DOHH2 (cell line): ENCODE results near the gene EFEMP1.

Experiments
- CTCF ChIP-seq: fragments of 200-600 bp; sonication (generic); IDR thresholded peaks from one replicate; pipeline ENCODE4 v1.5.1; 2014; ENCODE audit warnings: antibody characterized with exemption, mild to moderate bottlenecking, low read depth, low read length; ENCODE audit not compliant: poor library complexity, severe bottlenecking
- EZH2phosphoT487 ChIP-seq: fragments of 200-600 bp; sonication (generic); IDR thresholded peaks from 2 replicates; pipeline ENCODE4 v1.6.1; 2017; ENCODE audit warnings: borderline replicate concordance, mild to moderate bottlenecking, antibody characterized with exemption, low read length, moderate library complexity, mixed read lengths

GRCh38 chr2:55934337-55934736 lies 10.8 kb upstream of the EFEMP1 start:
- no peak for TF ChIP-seq CTCF
- no peak for TF ChIP-seq EZH2phosphoT487
